Measurements from ENCODE around the gene CCS.

Gene CCS

DNA sequence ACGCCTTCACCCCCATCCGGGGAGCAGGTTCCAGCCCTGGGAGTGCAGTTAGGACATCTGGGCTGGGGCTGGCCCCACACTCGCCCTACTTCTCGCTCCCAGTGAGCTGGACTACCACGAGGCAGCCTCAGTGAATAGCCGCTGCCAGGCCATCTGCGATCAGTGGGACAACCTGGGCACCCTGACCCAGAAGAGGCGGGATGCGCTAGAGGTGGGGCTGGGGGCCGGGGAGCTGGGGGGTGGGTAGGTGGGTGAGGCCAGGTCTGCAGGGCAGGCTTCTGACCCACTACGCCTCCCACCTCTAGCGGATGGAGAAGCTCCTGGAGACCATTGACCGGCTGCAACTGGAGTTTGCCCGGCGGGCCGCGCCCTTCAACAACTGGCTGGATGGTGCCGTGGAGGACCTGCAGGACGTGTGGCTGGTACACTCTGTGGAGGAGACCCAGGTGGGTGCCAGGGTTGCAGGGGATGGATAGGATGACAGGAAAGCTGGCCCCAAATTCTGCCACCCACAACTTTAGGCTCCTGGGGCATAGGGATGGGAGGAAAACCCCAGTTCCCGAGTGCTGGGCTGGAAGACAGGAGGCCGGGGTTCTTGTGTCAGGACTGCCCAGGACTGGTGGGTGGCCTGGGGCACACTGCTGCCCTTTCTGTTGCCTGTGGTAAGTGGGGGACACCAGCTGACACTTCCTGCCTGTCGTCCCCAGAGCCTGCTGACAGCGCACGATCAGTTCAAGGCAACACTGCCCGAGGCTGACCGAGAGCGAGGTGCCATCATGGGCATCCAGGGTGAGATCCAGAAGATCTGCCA lies 32.9 kb upstream of the CCS start:
- no peak for DNase-seq (ENCODE audit: insufficient read length, low spot score)
- TF ChIP-seq POLR2AphosphoS5 (IDR thresholded peaks at IDR 0.05; ENCODE audit: low read depth, low read length) (no peak), PAX5 (IDR thresholded peaks at IDR 0.05; ENCODE audit: insufficient read depth, low read length, severe bottlenecking) (no peak)
- peak; percentile 38 for FAIRE-seq

GRCh38 chr11:66561178-66561974 lies 31.6 kb upstream of the CCS start:
- FAIRE-seq (no peak), DNase-seq (ENCODE audit: insufficient read length, low spot score) (no peak)
- no peak for TF ChIP-seq POLR2AphosphoS5 (IDR thresholded peaks at IDR 0.05; ENCODE audit: low read depth, low read length)
- no peak for TF ChIP-seq POLR2A (IDR thresholded peaks at IDR 0.05; ENCODE audit: low read depth, low read length)
- TF ChIP-seq POU2F2 (IDR thresholded peaks at IDR 0.05; ENCODE audit: low read depth, low read length): no peak

DNA sequence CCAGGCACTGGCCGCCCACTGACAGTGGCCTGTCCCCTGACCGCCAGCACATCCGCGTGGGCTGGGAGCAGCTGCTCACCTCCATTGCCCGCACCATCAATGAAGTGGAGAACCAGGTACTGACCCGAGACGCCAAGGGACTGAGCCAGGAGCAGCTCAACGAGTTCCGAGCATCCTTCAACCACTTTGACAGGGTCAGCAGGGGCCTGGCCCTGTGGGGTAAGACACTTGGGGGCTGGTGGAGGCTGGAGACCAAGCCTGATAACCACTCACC lies 31.1 kb upstream of the CCS start:
- DNase-seq (ENCODE audit: insufficient read length, low spot score) (no peak), FAIRE-seq (no peak)
- TF ChIP-seq TAF1 (IDR thresholded peaks at IDR 0.05; ENCODE audit: low read depth, low read length): no peak
- no peak for TF ChIP-seq POLR2A (IDR thresholded peaks at IDR 0.05; ENCODE audit: low read depth, low read length)
- TF ChIP-seq PAX5 (IDR thresholded peaks at IDR 0.05; ENCODE audit: insufficient read depth, low read length, severe bottlenecking): no peak
- TF ChIP-seq SPI1 (IDR thresholded peaks at IDR 0.05; ENCODE audit: low read depth, low read length): no peak
- TF ChIP-seq POLR2AphosphoS5 (IDR thresholded peaks at IDR 0.05; ENCODE audit: low read depth, low read length): no peak
- TF ChIP-seq POU2F2 (IDR thresholded peaks at IDR 0.05; ENCODE audit: low read depth, low read length): no peak

DNA sequence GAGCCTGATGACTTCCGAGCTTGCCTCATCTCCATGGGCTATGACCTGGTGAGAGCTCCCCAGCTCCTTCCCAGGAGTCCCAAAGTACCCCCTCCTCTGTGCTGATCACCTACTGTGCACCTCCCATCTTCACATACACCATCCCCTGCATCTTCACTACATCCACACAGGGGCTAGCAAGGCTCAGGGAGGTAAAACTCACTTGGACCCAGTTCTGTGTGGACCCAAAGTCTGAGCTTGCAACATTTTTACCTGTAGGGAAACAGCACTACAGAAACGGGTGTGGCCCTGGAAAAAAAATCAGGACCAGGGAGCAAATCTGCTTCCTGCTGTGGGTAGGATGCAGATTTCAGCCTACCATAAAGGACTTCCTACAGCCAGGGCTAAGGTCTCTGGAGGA lies 30.7 kb upstream of the CCS start:
- DNase-seq (ENCODE audit: insufficient read length, low spot score) (no peak), FAIRE-seq (no peak)
- no peak for TF ChIP-seq POLR2AphosphoS5 (IDR thresholded peaks at IDR 0.05; ENCODE audit: low read depth, low read length)

DNA sequence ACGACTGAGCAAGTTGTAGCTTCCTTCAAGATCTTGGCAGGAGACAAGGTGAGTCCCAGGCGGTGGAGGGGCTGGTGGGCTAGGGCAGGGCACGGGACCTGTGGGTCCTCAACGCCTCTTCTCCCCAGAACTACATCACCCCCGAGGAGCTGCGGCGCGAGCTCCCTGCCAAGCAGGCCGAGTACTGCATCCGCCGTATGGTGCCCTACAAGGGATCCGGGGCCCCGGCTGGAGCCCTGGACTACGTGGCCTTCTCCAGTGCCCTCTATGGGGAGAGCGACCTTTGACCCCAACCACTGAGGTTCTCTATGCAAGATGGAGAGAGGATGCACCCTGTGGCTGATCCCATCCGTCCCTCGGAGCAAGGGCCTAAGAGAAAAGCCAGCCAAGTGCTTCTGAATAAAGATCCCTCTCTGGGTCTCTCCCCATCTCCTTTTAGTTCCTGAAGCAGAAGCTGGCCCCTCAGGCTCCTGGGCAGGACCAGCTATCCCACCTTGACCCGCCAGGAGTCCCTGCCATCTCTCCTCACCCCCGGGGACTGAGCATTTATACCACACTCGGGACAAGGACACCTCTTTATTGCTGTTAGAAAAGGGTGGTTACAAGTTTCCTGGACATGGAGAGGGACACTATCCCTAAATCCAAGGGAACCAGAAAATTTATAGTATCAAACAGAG lies 29.9 kb upstream of the CCS start:
- FAIRE-seq (no peak), DNase-seq (ENCODE audit: insufficient read length, low spot score) (no peak)
- TF ChIP-seq POU2F2 (IDR thresholded peaks at IDR 0.05; ENCODE audit: low read depth, low read length): no peak
- TF ChIP-seq SPI1 (IDR thresholded peaks at IDR 0.05; ENCODE audit: low read depth, low read length): no peak
- no peak for TF ChIP-seq TAF1 (IDR thresholded peaks at IDR 0.05; ENCODE audit: low read depth, low read length)
- no peak for TF ChIP-seq POLR2AphosphoS5 (IDR thresholded peaks at IDR 0.05; ENCODE audit: low read depth, low read length)
- no peak for TF ChIP-seq PAX5 (IDR thresholded peaks at IDR 0.05; ENCODE audit: insufficient read depth, low read length, severe bottlenecking)
- TF ChIP-seq POLR2A (IDR thresholded peaks at IDR 0.05; ENCODE audit: low read depth, low read length): no peak

DNA sequence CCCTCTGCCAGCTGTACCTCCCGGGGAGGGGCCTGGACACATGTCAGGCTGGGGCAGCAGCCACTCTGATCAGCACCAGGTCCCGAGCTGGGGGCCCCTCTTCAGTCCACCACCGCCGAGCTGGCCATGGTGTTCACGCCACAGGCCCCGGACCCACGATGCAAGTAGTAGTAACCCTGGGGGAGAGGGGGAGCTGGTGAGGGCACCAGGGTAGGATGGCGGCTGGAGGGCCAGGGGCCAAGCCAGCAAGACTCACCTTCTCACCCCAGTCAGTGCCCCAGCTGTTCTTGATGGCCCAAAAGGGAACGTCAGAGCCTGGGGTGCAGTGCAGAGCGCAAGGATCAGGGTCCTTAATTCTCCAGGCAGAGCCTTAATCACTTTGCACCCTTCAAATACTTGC lies 29.2 kb upstream of the CCS start:
- FAIRE-seq (no peak), DNase-seq (ENCODE audit: insufficient read length, low spot score) (no peak)
- TF ChIP-seq POLR2AphosphoS5 (IDR thresholded peaks at IDR 0.05; ENCODE audit: low read depth, low read length) (no peak), POU2F2 (IDR thresholded peaks at IDR 0.05; ENCODE audit: low read depth, low read length) (no peak), SPI1 (IDR thresholded peaks at IDR 0.05; ENCODE audit: low read depth, low read length) (no peak), POLR2A (IDR thresholded peaks at IDR 0.05; ENCODE audit: low read depth, low read length) (no peak), TAF1 (IDR thresholded peaks at IDR 0.05; ENCODE audit: low read depth, low read length) (no peak), PAX5 (IDR thresholded peaks at IDR 0.05; ENCODE audit: insufficient read depth, low read length, severe bottlenecking) (no peak)

DNA sequence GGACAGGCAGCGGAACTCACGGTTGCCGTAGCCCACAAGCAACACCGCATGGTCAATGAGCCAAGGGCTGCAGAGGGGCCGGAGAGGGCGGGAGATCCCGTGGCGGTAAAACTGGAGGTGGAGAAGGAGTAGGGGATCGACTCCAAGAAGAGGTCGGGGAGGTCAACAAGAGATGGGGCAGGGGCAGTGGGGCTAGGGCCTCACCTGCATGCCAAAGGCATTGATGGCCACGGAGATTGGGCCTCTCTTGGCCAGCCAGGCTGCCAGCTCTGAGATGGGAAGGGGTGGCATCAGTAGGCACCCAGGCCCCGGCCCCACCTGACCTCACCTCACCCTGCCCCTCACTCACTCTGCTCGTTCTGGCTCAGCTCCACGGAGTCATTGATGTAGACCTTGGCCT lies 28.4 kb upstream of the CCS start:
- DNase-seq (ENCODE audit: insufficient read length, low spot score) (no peak), FAIRE-seq (no peak)
- TF ChIP-seq SPI1 (IDR thresholded peaks at IDR 0.05; ENCODE audit: low read depth, low read length) (no peak), POLR2AphosphoS5 (IDR thresholded peaks at IDR 0.05; ENCODE audit: low read depth, low read length) (no peak), POLR2A (IDR thresholded peaks at IDR 0.05; ENCODE audit: low read depth, low read length) (no peak), POU2F2 (IDR thresholded peaks at IDR 0.05; ENCODE audit: low read depth, low read length) (no peak), TAF1 (IDR thresholded peaks at IDR 0.05; ENCODE audit: low read depth, low read length) (no peak), PAX5 (IDR thresholded peaks at IDR 0.05; ENCODE audit: insufficient read depth, low read length, severe bottlenecking) (no peak)

GRCh38 chr11:66564984-66565383 lies 28.0 kb upstream of the CCS start:
- FAIRE-seq: no peak

DNA sequence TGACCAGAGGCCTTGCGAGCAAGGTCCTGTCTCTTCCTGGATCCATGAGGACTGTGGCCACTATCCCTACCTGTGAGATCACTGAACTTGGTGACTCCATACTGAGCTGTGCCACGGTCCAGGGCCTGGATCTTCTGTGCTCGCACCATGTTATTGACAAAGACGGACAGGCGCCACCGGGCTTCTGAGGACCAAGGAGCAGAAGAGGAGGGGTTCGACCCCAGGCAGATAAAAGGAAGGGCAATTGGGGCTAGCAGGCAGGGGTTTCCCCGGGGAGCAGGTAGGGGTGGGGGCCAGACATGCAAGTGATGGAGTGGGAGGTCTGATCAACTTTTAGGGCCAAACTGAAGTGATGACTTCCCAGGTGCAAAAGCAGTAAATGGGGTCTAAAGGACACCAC lies 26.8 kb upstream of the CCS start:
- no peak for DNase-seq (ENCODE audit: insufficient read length, low spot score)
- TF ChIP-seq TAF1 (IDR thresholded peaks at IDR 0.05; ENCODE audit: low read depth, low read length) (no peak), SPI1 (IDR thresholded peaks at IDR 0.05; ENCODE audit: low read depth, low read length) (no peak), POLR2AphosphoS5 (IDR thresholded peaks at IDR 0.05; ENCODE audit: low read depth, low read length) (no peak), POU2F2 (IDR thresholded peaks at IDR 0.05; ENCODE audit: low read depth, low read length) (no peak)
- no peak for FAIRE-seq

More at GRCh38 chr11:66564984-66565383, 28.0 kb upstream of the CCS start:
- TF ChIP-seq SPI1 (IDR thresholded peaks at IDR 0.05; ENCODE audit: low read depth, low read length) (no peak), POLR2AphosphoS5 (IDR thresholded peaks at IDR 0.05; ENCODE audit: low read depth, low read length) (no peak), TAF1 (IDR thresholded peaks at IDR 0.05; ENCODE audit: low read depth, low read length) (no peak), POLR2A (IDR thresholded peaks at IDR 0.05; ENCODE audit: low read depth, low read length) (no peak), PAX5 (IDR thresholded peaks at IDR 0.05; ENCODE audit: insufficient read depth, low read length, severe bottlenecking) (no peak), POU2F2 (IDR thresholded peaks at IDR 0.05; ENCODE audit: low read depth, low read length) (no peak)
- DNase-seq (ENCODE audit: insufficient read length, low spot score): no peak

- FAIRE-seq (no peak), DNase-seq (ENCODE audit: insufficient read length, low spot score) (no peak)
- TF ChIP-seq POLR2A (IDR thresholded peaks at IDR 0.05; ENCODE audit: low read depth, low read length) (no peak), TAF1 (IDR thresholded peaks at IDR 0.05; ENCODE audit: low read depth, low read length) (no peak), POLR2AphosphoS5 (IDR thresholded peaks at IDR 0.05; ENCODE audit: low read depth, low read length) (no peak), PAX5 (IDR thresholded peaks at IDR 0.05; ENCODE audit: insufficient read depth, low read length, severe bottlenecking) (no peak), POU2F2 (IDR thresholded peaks at IDR 0.05; ENCODE audit: low read depth, low read length) (no peak), SPI1 (IDR thresholded peaks at IDR 0.05; ENCODE audit: low read depth, low read length) (no peak)
Measured at GRCh38 chr11:66567787-66568123, 25.2 kb upstream of the CCS start.

Measured in GM12891 (cell line).